ENCODE measurements around the gene SASH3.

Gene SASH3

GRCh38 chrX:129797251-129797906, 17.6 kb downstream of the SASH3 start:
- no peak for FAIRE-seq
- DNase-seq (ENCODE audit: insufficient read length, low spot score), result no peak

GRCh38 chrX:129798456-129798855, 18.7 kb downstream of the SASH3 start:
- FAIRE-seq (no peak), DNase-seq (ENCODE audit: insufficient read length, low spot score) (no peak)
- no peak for TF ChIP-seq POLR2A (IDR thresholded peaks at IDR 0.05; ENCODE audit: low read depth, low read length)

More at GRCh38 chrX:129797251-129797906, 17.6 kb downstream of the SASH3 start:
- TF ChIP-seq POLR2A (IDR thresholded peaks at IDR 0.05; ENCODE audit: low read depth, low read length), result no peak

- FAIRE-seq (no peak), DNase-seq (ENCODE audit: insufficient read length, low spot score) (no peak)
Observed at GRCh38 chrX:129798888-129799287, 19.1 kb downstream of the SASH3 start.

GRCh38 chrX:129800186-129800585, 20.4 kb downstream of the SASH3 start:
- FAIRE-seq (no peak), DNase-seq (ENCODE audit: insufficient read length, low spot score) (no peak)
- TF ChIP-seq POLR2A (IDR thresholded peaks at IDR 0.05; ENCODE audit: low read depth, low read length), result no peak

More at GRCh38 chrX:129798888-129799287, 19.1 kb downstream of the SASH3 start:
- TF ChIP-seq POLR2A (IDR thresholded peaks at IDR 0.05; ENCODE audit: low read depth, low read length), result no peak

GRCh38 chrX:129802863-129803262, 23.1 kb downstream of the SASH3 start:
- DNase-seq (ENCODE audit: insufficient read length, low spot score), result no peak
- TF ChIP-seq POLR2A (IDR thresholded peaks at IDR 0.05; ENCODE audit: low read depth, low read length), result no peak
- FAIRE-seq, result no peak

- FAIRE-seq, result no peak
Observed at GRCh38 chrX:129804806-129805205, 25.1 kb downstream of the SASH3 start.

GRCh38 chrX:129808158-129808828, 28.5 kb downstream of the SASH3 start:
- TF ChIP-seq POLR2A (IDR thresholded peaks at IDR 0.05; ENCODE audit: low read depth, low read length), result no peak
- no peak for DNase-seq (ENCODE audit: insufficient read length, low spot score)
- no peak for FAIRE-seq

More at GRCh38 chrX:129804806-129805205, 25.1 kb downstream of the SASH3 start:
- no peak for DNase-seq (ENCODE audit: insufficient read length, low spot score)
- no peak for TF ChIP-seq POLR2A (IDR thresholded peaks at IDR 0.05; ENCODE audit: low read depth, low read length)

- no peak for FAIRE-seq
- no peak for TF ChIP-seq POLR2A (IDR thresholded peaks at IDR 0.05; ENCODE audit: low read depth, low read length)
Observed at GRCh38 chrX:129808829-129809796, 29.4 kb downstream of the SASH3 start.

GRCh38 chrX:129813662-129814368, 34.1 kb downstream of the SASH3 start:
- FAIRE-seq (no peak), DNase-seq (ENCODE audit: insufficient read length, low spot score) (no peak)
- no peak for TF ChIP-seq POLR2A (IDR thresholded peaks at IDR 0.05; ENCODE audit: low read depth, low read length)

More at GRCh38 chrX:129808829-129809796, 29.4 kb downstream of the SASH3 start:
- DNase-seq (ENCODE audit: insufficient read length, low spot score), result no peak

GRCh38 chrX:129818123-129818522, 38.4 kb downstream of the SASH3 start:
- DNase-seq (ENCODE audit: insufficient read length, low spot score) (no peak), FAIRE-seq (no peak)

GRCh38 chrX:129823115-129823514, 43.4 kb downstream of the SASH3 start:
- DNase-seq (ENCODE audit: insufficient read length, low spot score) (no peak), FAIRE-seq (no peak)
- TF ChIP-seq POLR2A (IDR thresholded peaks at IDR 0.05; ENCODE audit: low read depth, low read length), result no peak

More at GRCh38 chrX:129818123-129818522, 38.4 kb downstream of the SASH3 start:
- TF ChIP-seq POLR2A (IDR thresholded peaks at IDR 0.05; ENCODE audit: low read depth, low read length), result no peak

GRCh38 chrX:129823522-129823921, 43.8 kb downstream of the SASH3 start:
- FAIRE-seq (no peak), DNase-seq (ENCODE audit: insufficient read length, low spot score) (no peak)
- TF ChIP-seq POLR2A (IDR thresholded peaks at IDR 0.05; ENCODE audit: low read depth, low read length), result no peak

GRCh38 chrX:129824620-129825019, 44.9 kb downstream of the SASH3 start:
- no peak for TF ChIP-seq POLR2A (IDR thresholded peaks at IDR 0.05; ENCODE audit: low read depth, low read length)
- DNase-seq (ENCODE audit: insufficient read length, low spot score) (no peak), FAIRE-seq (no peak)
